Measurements from ENCODE around the gene DNM2. TPM values are rescaled to one million over a fixed set of nuclear protein-coding genes. Genes with fewer than 3 reads are reported as not detected.

The DNM2 gene
- total and polyA plus RNA-seq, 10 of the 15 experiments (the other 5 are each of a cell fraction or from before 2014, with no cell fraction given): 1.2 to 146 (median 68.9) TPM

- Histone ChIP-seq H4K20me1 (ENCODE audit: control insufficient read depth, insufficient read depth) (no peaks in the 10 kb centered on the region), H3K9ac (ENCODE audit: control insufficient read depth, insufficient read depth, low read length) (no peak overlapping the region), H3K36me3 (ENCODE audit: control insufficient read depth in 2 of 2, insufficient read depth in 2 of 2, low read length in 1 of 2) (no peaks in the 10 kb centered on the region), H3K79me2 (ENCODE audit: control insufficient read depth, insufficient read depth, low read length) (no peaks in the 10 kb centered on the region), H3K4me2 (ENCODE audit: control insufficient read depth, insufficient read depth) (no peak overlapping the region), H3K4me1 (ENCODE audit: control insufficient read depth, insufficient read depth, low read length) (peaks cover under 1% of the 10 kb centered on the region), H2AFZ (ENCODE audit: control insufficient read depth, low read depth, low read length) (no peak overlapping the region), H3K27me3 (replicated peaks in 1 of 2; ENCODE audit: control insufficient read depth in 2 of 2, insufficient read depth in 2 of 2, low read length in 1 of 2) (no peaks in the 10 kb centered on the region), H3K4me3 (no peak overlapping the region), H3K9me3 (replicated peaks; ENCODE audit: control insufficient read depth, insufficient read depth, low read length) (no peaks in the 10 kb centered on the region), H3K27ac (ENCODE audit: control insufficient read depth, insufficient read depth) (no peak overlapping the region)
- intact Hi-C loops (cut with micrococcal nuclease; ENCODE audit: unreplicated experiment) (no loop called here), in situ Hi-C loops (cut with MboI) (loop anchor here (5.0 kb wide), 1 partner anchor 145 kb away; the partner anchor contains the start of gene DNM2)
- ChIA-PET POLR2A (interaction anchor here (0.6 to 4.6 kb wide), 2 partner anchors 34 to 144 kb away, joined by 5 to 34 read pairs; partner anchors contain the start of gene DNM2), SMC1A (ENCODE audit: uncharacterized antibody, unreplicated experiment) (interaction anchor here (2.9 to 6.9 kb wide), 2 partner anchors 144 to 160 kb away, joined by 17 to 102 read pairs; partner anchors contain the start of genes DNM2 and QTRT1), CTCF (interaction anchor here (0.6 to 7.5 kb wide), 6 partner anchors 8 to 219 kb away, joined by 3 to 211 read pairs (median 26); partner anchors contain the start of genes C19orf38, DNM2 and TMED1), RAD21 (ENCODE audit: unreplicated experiment) (interaction anchor here (1.1 to 2.4 kb wide), 2 partner anchors 145 to 161 kb away, joined by 5 to 38 read pairs; partner anchors contain the start of genes DNM2 and QTRT1)
- no peak for DNase-seq (ENCODE audit: low read depth, low spot score)
- no peak for FAIRE-seq
- TF ChIP-seq CREB1 (IDR thresholded peaks at IDR 0.05; ENCODE audit: low read depth) (no peak), USF2 (IDR thresholded peaks at IDR 0.05; ENCODE audit: borderline replicate concordance, low read depth, low read length) (no peak), IRF3 (IDR thresholded peaks at IDR 0.05) (no peak), ATF7 (IDR thresholded peaks at IDR 0.05; ENCODE audit: low read depth) (no peak), TCF12 (IDR thresholded peaks at IDR 0.05; ENCODE audit: low read depth, low read length) (no peak), CUX1 (IDR thresholded peaks at IDR 0.05; ENCODE audit: insufficient replicate concordance, low read depth, low read length) (no peak), NFYB (IDR thresholded peaks at IDR 0.05; ENCODE audit: insufficient read depth, low read depth, low read length) (no peak), CBX3 (IDR thresholded peaks at IDR 0.05; ENCODE audit: borderline replicate concordance, low read depth) (no peak), NR2F1 (conservative IDR thresholded peaks at IDR 0.05) (no peak)
- BruUV-seq (replicated peaks): no TSS peak
- ATAC-seq: no peak
- 84% methylated on average over 6 of the region's 6 CpGs for WGBS (ENCODE audit: insufficient coverage, insufficient replicate concordance, low lambda C conversion rate, missing lambda C conversion rate)
Observed at GRCh38 chr19:10862561-10863106, 144.8 kb downstream of the DNM2 start.
